A204.1 (cell line): ENCODE data around the gene KCTD15.

Experiments used
- FAIRE-seq: peaks from 2 replicates; lab custom pipeline; 2012; peaks lifted over from hg19 to GRCh38; lab: Jason Lieb, UNC

The KCTD15 gene

GRCh38 chr19:33772102-33772857, 24.4 kb upstream of the KCTD15 start:
- no peak for FAIRE-seq

GRCh38 chr19:33772858-33773180, 23.9 kb upstream of the KCTD15 start:
- no peak for FAIRE-seq

- no peak for FAIRE-seq
These were observed 22.7 kb upstream of the KCTD15 start for GRCh38 chr19:33773704-33774624.

GRCh38 chr19:33774751-33775150, 21.9 kb upstream of the KCTD15 start:
- no peak for FAIRE-seq

- FAIRE-seq = no peak
These were observed 20.8 kb upstream of the KCTD15 start for GRCh38 chr19:33775731-33776487.

- no peak for FAIRE-seq
These were observed 19.3 kb upstream of the KCTD15 start for GRCh38 chr19:33777351-33777750.

GRCh38 chr19:33777753-33778088, 18.9 kb upstream of the KCTD15 start:
- FAIRE-seq = no peak

GRCh38 chr19:33778089-33778791, 18.4 kb upstream of the KCTD15 start:
- no peak for FAIRE-seq

- FAIRE-seq = no peak
These were observed 16.8 kb upstream of the KCTD15 start for GRCh38 chr19:33779849-33780248.

GRCh38 chr19:33780251-33780650, 16.4 kb upstream of the KCTD15 start:
- FAIRE-seq = no peak

GRCh38 chr19:33780746-33781145, 15.9 kb upstream of the KCTD15 start:
- no peak for FAIRE-seq

GRCh38 chr19:33781415-33781935, 15.2 kb upstream of the KCTD15 start:
- no peak for FAIRE-seq

- FAIRE-seq = no peak
These were observed 14.7 kb upstream of the KCTD15 start for GRCh38 chr19:33781996-33782395.

- no peak for FAIRE-seq
These were observed 12.2 kb upstream of the KCTD15 start for GRCh38 chr19:33784432-33784831.

- no peak for FAIRE-seq
These were observed 10.9 kb upstream of the KCTD15 start for GRCh38 chr19:33785795-33786194.

GRCh38 chr19:33788676-33789075, 8.0 kb upstream of the KCTD15 start:
- FAIRE-seq = no peak

- FAIRE-seq = no peak
These were observed 7.3 kb upstream of the KCTD15 start for GRCh38 chr19:33789344-33789743.

GRCh38 chr19:33794683-33795369, 1.8 kb upstream of the KCTD15 start:
- FAIRE-seq = no peak

- FAIRE-seq = no peak
These were observed 1.1 kb upstream of the KCTD15 start for GRCh38 chr19:33795370-33796163.

- FAIRE-seq = no peak
These were observed 1.4 kb downstream of the KCTD15 start for GRCh38 chr19:33797802-33798671.
